Hepatocyte (in vitro differentiated cells): ENCODE measurements around the gene CTDNEP1. TPM values are rescaled to one million over a fixed set of nuclear protein-coding genes. Genes with fewer than 3 reads are reported as not detected.

ENCODE experiments used
- DNase-seq: peaks from one replicate; pipeline ENCODE4 v3.0.0-alpha.2; 2016; ENCODE audit warnings: low spot score
- H2AFZ ChIP-seq: fragments of 200-600 bp; sonication (generic); 2 replicates; pipeline ENCODE4 v1.6.0; 2016; ENCODE audit warnings: antibody characterized with exemption, mild to moderate bottlenecking
- H3K27ac ChIP-seq: fragments of 200-600 bp; sonication (generic); 2 replicates; pipeline ENCODE4 v1.5.1; 2016; ENCODE audit warnings: mild to moderate bottlenecking
- H3K27me3 ChIP-seq: fragments of 200-600 bp; sonication (generic); 2 replicates; pipeline ENCODE4 v1.6.1; 2016
- H3K36me3 ChIP-seq: fragments of 200-600 bp; sonication (generic); replicated peaks from 2 replicates; pipeline ENCODE4 v1.5.1; 2016; ENCODE audit warnings: low read depth; ENCODE audit not compliant: insufficient read depth
- H3K4me1 ChIP-seq: fragments of 200-600 bp; sonication (generic); 2 replicates; pipeline ENCODE4 v1.5.1; 2016; ENCODE audit warnings: mild to moderate bottlenecking, moderate library complexity; ENCODE audit not compliant: insufficient read depth
- H3K4me2 ChIP-seq: fragments of 200-600 bp; sonication (generic); 2 replicates; pipeline ENCODE4 v1.6.0; 2016
- H3K4me3 ChIP-seq: fragments of 200-600 bp; sonication (generic); 2 replicates; pipeline ENCODE4 v1.5.1; 2016; ENCODE audit warnings: mild to moderate bottlenecking
- H3K79me2 ChIP-seq: fragments of 200-600 bp; sonication (generic); 2 replicates; pipeline ENCODE4 v1.6.0; 2017; ENCODE audit warnings: mild to moderate bottlenecking
- H3K9me2 ChIP-seq: fragments of 200-600 bp; sonication (generic); replicated peaks from 2 replicates; pipeline ENCODE4 v1.6.0; 2017; ENCODE audit warnings: mild to moderate bottlenecking; ENCODE audit not compliant: insufficient read depth
- H3K9me3 ChIP-seq: fragments of 200-600 bp; sonication (generic); 2 replicates; pipeline ENCODE4 v1.5.1; 2016; ENCODE audit warnings: low read depth, mild to moderate bottlenecking
- H4K20me1 ChIP-seq: fragments of 200-600 bp; sonication (generic); 2 replicates; pipeline ENCODE4 v1.6.0; 2016; ENCODE audit warnings: mild to moderate bottlenecking; ENCODE audit not compliant: insufficient read depth, poor library complexity, severe bottlenecking
- EZH2 ChIP-seq: fragments of 200-600 bp; sonication (generic); IDR thresholded peaks from 2 replicates; pipeline ENCODE4 v1.6.1; 2016; ENCODE audit warnings: antibody characterized with exemption, mild to moderate bottlenecking, borderline replicate concordance
- EZH2phosphoT487 ChIP-seq: fragments of 200-600 bp; sonication (generic); IDR thresholded peaks from one replicate; pipeline ENCODE4 v1.6.1; 2018; ENCODE audit warnings: antibody characterized with exemption, mild to moderate bottlenecking, low read depth, moderate library complexity; ENCODE audit not compliant: unreplicated experiment, severe bottlenecking
- WGBS: methylation state at CpG from one replicate; pipeline ENCODE4 v1.1.6; 2016; ENCODE audit warnings: low lambda C conversion rate; ENCODE audit errors: missing lambda C conversion rate; 5-methylcytosine and 5-hydroxymethylcytosine counted together
- polyA plus RNA-seq: library from polyadenylated mRNA; unstranded; fragments of >200 nt; fragmentation: Nextera tagmentation; extraction: Ambion mirVana; gene quantifications from 2 replicates; pipeline ENCODE4 v1.2.1, GENCODE V29; 2016
- total RNA-seq: library from RNA; depleted of rRNA; stranded (reverse); fragments of >200 nt; gene quantifications from 2 replicates; pipeline ENCODE4 v1.2.3, GENCODE V29; 2014
- TF ChIP-seq, protein P1 (sequence below): fragments of 200-600 bp; sonication (generic); IDR thresholded peaks from 2 replicates; pipeline ENCODE4 v1.5.1; 2016; ENCODE audit warnings: antibody characterized with exemption, mild to moderate bottlenecking; ENCODE audit not compliant: poor library complexity

Gene CTDNEP1
- total and polyA plus RNA-seq, 2 experiments from 2014 or later, result 44.6 to 86.9 TPM

DNA sequence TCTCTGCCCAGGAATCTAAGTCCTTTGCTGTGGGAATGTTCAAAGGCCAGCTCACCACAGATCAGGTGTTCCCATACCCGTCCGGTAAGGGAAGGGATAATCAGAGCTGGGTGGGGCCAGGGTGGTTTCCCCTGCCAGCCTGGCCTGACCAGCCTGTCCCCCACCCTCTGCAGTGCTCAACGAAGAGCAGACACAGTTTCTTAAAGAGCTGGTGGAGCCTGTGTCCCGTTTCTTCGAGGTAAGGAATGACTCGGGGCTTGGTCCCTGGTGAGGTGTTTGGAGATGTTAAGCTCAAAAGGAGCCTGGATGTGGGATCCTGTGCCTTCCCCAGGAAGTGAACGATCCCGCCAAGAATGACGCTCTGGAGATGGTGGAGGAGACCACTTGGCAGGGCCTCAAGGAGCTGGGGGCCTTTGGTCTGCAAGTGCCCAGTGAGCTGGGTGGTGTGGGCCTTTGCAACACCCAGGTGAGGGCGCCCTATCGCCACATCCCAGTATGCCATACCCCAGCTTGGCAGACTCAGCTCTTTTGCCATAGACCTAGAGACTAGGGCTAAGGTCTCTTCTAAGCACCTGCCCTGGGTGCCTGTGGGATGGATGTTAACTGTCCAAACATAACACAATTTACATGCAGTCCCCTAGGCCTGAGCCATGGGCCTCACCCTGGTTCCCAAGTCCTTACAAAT, 30.8 kb downstream of the CTDNEP1 start:
- Histone ChIP-seq H3K27me3 (no peaks in the 10 kb centered on the region), H3K9me3 (no peaks in the 10 kb centered on the region), H3K79me2 (peaks cover 38% of the 10 kb centered on the region), H2AFZ (no peak overlapping the region), H3K27ac (peak overlapping the region; percentile 99), H3K4me3 (peak overlapping the region; percentile 47), H3K4me1 (peaks cover 32% of the 10 kb centered on the region), H3K36me3 (no peaks in the 10 kb centered on the region), H3K9me2 (no peaks in the 10 kb centered on the region), H3K4me2 (peak overlapping the region; percentile 80), H4K20me1 (no peaks in the 10 kb centered on the region)
- no peak for TF ChIP-seq EZH2phosphoT487
- TF ChIP-seq EZH2, result no peak
- TF ChIP-seq, protein P1, sequence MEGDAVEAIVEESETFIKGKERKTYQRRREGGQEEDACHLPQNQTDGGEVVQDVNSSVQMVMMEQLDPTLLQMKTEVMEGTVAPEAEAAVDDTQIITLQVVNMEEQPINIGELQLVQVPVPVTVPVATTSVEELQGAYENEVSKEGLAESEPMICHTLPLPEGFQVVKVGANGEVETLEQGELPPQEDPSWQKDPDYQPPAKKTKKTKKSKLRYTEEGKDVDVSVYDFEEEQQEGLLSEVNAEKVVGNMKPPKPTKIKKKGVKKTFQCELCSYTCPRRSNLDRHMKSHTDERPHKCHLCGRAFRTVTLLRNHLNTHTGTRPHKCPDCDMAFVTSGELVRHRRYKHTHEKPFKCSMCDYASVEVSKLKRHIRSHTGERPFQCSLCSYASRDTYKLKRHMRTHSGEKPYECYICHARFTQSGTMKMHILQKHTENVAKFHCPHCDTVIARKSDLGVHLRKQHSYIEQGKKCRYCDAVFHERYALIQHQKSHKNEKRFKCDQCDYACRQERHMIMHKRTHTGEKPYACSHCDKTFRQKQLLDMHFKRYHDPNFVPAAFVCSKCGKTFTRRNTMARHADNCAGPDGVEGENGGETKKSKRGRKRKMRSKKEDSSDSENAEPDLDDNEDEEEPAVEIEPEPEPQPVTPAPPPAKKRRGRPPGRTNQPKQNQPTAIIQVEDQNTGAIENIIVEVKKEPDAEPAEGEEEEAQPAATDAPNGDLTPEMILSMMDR, result peak; percentile 45
- WGBS, result 41% methylated on average over 11 of the region's 11 CpGs
- DNase-seq, result peak; percentile 77

DNA sequence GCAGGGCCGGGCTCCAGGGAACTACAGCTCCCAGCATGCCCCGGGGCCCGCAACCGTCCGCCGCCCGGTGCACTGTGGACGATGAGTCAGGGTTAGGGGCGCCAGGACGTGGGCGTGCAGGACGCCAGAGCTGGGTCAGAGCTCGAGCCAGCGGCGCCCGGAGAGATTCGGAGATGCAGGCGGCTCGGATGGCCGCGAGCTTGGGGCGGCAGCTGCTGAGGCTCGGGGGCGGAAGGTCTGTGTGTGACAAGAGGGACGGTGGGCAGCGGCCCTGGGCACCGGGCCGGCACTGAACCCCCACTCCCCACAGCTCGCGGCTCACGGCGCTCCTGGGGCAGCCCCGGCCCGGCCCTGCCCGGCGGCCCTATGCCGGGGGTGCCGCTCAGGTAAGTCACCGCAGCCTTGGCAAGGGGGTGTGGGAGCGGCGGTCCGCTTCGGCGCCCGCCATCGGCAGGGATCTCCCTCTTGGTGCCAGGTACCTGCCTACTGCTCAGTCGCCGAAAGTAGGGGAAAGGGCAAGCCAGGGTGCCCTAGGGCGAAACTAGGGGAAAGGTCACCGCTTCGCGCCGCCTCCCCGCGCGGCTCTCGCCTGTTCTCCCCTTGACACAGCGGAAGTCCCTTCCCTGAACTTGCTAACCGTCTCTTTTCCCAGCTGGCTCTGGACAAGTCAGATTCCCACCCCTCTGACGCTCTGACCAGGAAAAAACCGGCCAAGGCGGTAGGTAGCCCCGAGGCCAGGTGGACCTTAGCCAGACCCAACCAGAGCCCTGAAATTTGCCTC, 31.5 kb downstream of the CTDNEP1 start, which contains the start of the genes ACADVL and DLG4:
ACADVL (plus strand) TSS at position 127 of the 781 bp plus-strand sequence; CDS start at position 174, 47 bp downstream.
DLG4 (minus strand) TSS at position 25 of the 781 bp plus-strand sequence.
- DNase-seq, result peak; percentile 95

DNA sequence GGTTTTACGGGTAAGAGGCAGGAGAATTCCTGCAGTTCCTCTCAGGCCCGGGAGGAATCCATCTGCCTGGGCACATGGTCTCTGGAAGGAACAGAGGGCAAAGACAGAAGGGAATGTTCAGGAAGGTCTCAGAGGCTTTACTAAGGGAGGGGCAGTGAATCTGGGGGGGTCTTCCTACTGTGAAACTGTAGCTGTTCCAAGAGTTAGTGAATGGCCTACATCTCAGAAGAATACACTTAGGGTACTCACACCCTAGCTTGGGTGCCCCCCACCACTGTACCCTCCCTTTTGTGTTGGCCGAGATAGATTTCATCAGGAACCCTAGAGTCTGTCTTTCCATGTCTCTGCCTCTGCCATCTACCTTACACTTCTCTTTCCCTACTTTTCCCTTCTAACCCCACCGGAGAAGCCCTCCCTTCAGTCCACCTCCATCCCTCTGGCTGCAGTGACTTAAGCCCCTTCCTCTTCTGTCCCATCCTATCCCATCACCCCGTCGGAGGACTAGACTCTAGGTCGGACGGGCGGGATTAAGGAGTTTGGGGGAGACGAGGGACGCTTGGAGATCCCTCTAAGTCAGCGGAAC, 32.2 kb downstream of the CTDNEP1 start:
- Histone ChIP-seq H3K4me1 (peaks cover 39% of the 10 kb centered on the region), H3K4me3 (no peak overlapping the region), H4K20me1 (no peaks in the 10 kb centered on the region), H3K9me3 (no peaks in the 10 kb centered on the region), H3K79me2 (peaks cover 38% of the 10 kb centered on the region), H2AFZ (peak overlapping the region; percentile 54), H3K9me2 (no peaks in the 10 kb centered on the region), H3K4me2 (peak overlapping the region; percentile 80), H3K27ac (peak overlapping the region; percentile 99), H3K36me3 (no peaks in the 10 kb centered on the region), H3K27me3 (no peaks in the 10 kb centered on the region)
- no peak for TF ChIP-seq EZH2phosphoT487
- no peak for TF ChIP-seq EZH2
- TF ChIP-seq, protein P1, result no peak
- DNase-seq, result no peak
- 20% methylated on average over 12 of the region's 12 CpGs for WGBS

More for the DNA sequence above, 31.5 kb downstream of the CTDNEP1 start, which contains the start of the genes ACADVL and DLG4:
- no peak for TF ChIP-seq EZH2
- TF ChIP-seq EZH2phosphoT487, result no peak
- TF ChIP-seq, protein P1, result no peak
- H3K79me2 ChIP-seq, result peaks cover 38% of the 10 kb centered on the region
- H3K27ac ChIP-seq, result peak within 1 kb of the TSS; percentile 99
- H4K20me1 ChIP-seq, result no peaks in the 10 kb centered on the region
- H3K4me3 ChIP-seq, result peak within 1 kb of the TSS; percentile 47
- H3K4me2 ChIP-seq, result peak within 1 kb of the TSS; percentile 80
- peak within 1 kb of the TSS; percentile 54 for H2AFZ ChIP-seq
- H3K36me3 ChIP-seq, result no peaks in the 10 kb centered on the region
- no peaks in the 10 kb centered on the region for H3K9me2 ChIP-seq
- no peaks in the 10 kb centered on the region for H3K9me3 ChIP-seq
- H3K27me3 ChIP-seq, result no peaks in the 10 kb centered on the region
- under 1% methylated on average over 46 of the region's 63 CpGs for WGBS
- peaks cover 39% of the 10 kb centered on the region for H3K4me1 ChIP-seq
